Pancreas (tissue), 10 donors: Measurements from ENCODE around the gene PLCB1. TPM values are rescaled to one million over a fixed set of nuclear protein-coding genes. Genes with fewer than 3 reads are reported as not detected.

ENCODE experiments used
- ATAC-seq, 4 donors: fragments of 200-7000 bp; cut with Tn5 transposase; one replicate each; pipeline versions ENCODE4 v1.8.0 to v1.9.1; 2020; ENCODE audit warnings: mild to moderate bottlenecking in 4 of 4, moderate library complexity in 4 of 4
- DNase-seq, 6 donors: peaks; one replicate each; pipeline ENCODE4 v3.0.0-alpha.2; 2020
- FAIRE-seq: peaks from 2 replicates; lab custom pipeline; 2012; peaks lifted over from hg19 to GRCh38; lab: Jason Lieb, UNC
- H3K27ac ChIP-seq, 4 donors: fragments of 200-600 bp; sonication (generic); 1 replicate in 3 of 4; 2 replicates in 1 of 4; pipeline versions ENCODE4 v1.5.0 to v1.8.0; 2020
- H3K27me3 ChIP-seq, 4 donors: fragments of 200-600 bp; one replicate each; pipeline ENCODE4 v1.8.0; 2021
- H3K36me3 ChIP-seq, 3 donors: fragments of 200-600 bp; sonication (generic) in 1 of 3; one replicate each; pipeline versions ENCODE4 v1.5.0 to v1.8.0; 2020 to 2021
- H3K4me1 ChIP-seq, 3 donors: fragments of 200-600 bp; one replicate each; pipeline ENCODE4 v1.8.0; 2021
- H3K4me3 ChIP-seq, 4 donors: fragments of 200-600 bp; sonication (generic) in 2 of 4; one replicate each; pipeline versions ENCODE4 v1.5.0 to v1.8.0; 2020 to 2021
- H3K9me3 ChIP-seq, 4 donors: fragments of 200-600 bp; one replicate each; pipeline ENCODE4 v1.8.0; 2021
- WGBS, 2 donors: extraction: QIAGEN DNeasy Blood & Tissue Kit; methylation state at CpG; one replicate each; pipeline ENCODE4 v1.1.7; 2013; 5-methylcytosine and 5-hydroxymethylcytosine counted together
- intact Hi-C, 3 donors: fragments of 100-400 bp; cut with DNase I; formaldehyde crosslinking; loops; one replicate each; pipeline versions ENCODE4 v1.11.1 to v1.14.2; 2022
- polyA plus RNA-seq, 2 donors: library from polyadenylated mRNA; stranded (reverse); fragments of 200-250 nt; gene quantifications; one replicate each; pipeline ENCODE4 v1.2.3, GENCODE V29; 2013
- total RNA-seq, 6 donors: library from RNA; stranded (reverse); fragmentation: NEBNext Ultra II Directional in 4 of 6; extraction: Animal tissue kit (Norgen Biotek cat#: 25700) in 4 of 6; gene quantifications; one replicate each; pipeline versions ENCODE4 v1.2.1 to v1.2.4, GENCODE V29; 2021 to 2023
- TF ChIP-seq, protein P1 (sequence below), 4 donors: fragments of 200-600 bp; sonication (generic) in 3 of 4; IDR thresholded peaks; one replicate each; pipeline versions ENCODE4 v1.5.0 to v1.8.0; 2021; ENCODE audit warnings: antibody characterized with exemption in 4 of 4
- donor health status: healthy with polysubstance abuse.
- donor health status: DM: no; HTN: no; CAD: no; lungs with moderate emphysema.
- donor health status: DM: no; HTN: no; CAD: no.
- donor health status: control.
- donor health status: control.
- donor health status: Bipolar disorder and iron deficiency.
- donor health status: DM: yes; HTN: yes; CAD: no.
- donor health status: DM: no; HTN: no; CAD: no.
- donor health status: DM: no; HTN: no; CAD: no.
- donor health status: DM: yes; HTN: yes; CAD: no.

PLCB1 gene
- total and polyA plus RNA-seq, 8 donors, result 4.5 to 18.7 (median 13.7) TPM

- Histone ChIP-seq H3K4me1 (peaks cover 14 to 42% (median 29%) of the 10 kb centered on the region in 3 donors), H3K36me3 (no peaks in the 10 kb centered on the region), H3K27ac (peak overlapping the region in 1 of 4 donors; percentile 20), H3K9me3 (no peaks in the 10 kb centered on the region), H3K4me3 (no peak overlapping the region), H3K27me3 (no peaks in the 10 kb centered on the region)
- peak in 1 of 4 donors; percentile 14 for ATAC-seq
- intact Hi-C loops, result no loop called here
- FAIRE-seq, result no peak
- no peak for DNase-seq
- 4 to 12% methylated on average over 1 of the region's 1 CpG for WGBS, 2 donors
- TF ChIP-seq, protein P1, sequence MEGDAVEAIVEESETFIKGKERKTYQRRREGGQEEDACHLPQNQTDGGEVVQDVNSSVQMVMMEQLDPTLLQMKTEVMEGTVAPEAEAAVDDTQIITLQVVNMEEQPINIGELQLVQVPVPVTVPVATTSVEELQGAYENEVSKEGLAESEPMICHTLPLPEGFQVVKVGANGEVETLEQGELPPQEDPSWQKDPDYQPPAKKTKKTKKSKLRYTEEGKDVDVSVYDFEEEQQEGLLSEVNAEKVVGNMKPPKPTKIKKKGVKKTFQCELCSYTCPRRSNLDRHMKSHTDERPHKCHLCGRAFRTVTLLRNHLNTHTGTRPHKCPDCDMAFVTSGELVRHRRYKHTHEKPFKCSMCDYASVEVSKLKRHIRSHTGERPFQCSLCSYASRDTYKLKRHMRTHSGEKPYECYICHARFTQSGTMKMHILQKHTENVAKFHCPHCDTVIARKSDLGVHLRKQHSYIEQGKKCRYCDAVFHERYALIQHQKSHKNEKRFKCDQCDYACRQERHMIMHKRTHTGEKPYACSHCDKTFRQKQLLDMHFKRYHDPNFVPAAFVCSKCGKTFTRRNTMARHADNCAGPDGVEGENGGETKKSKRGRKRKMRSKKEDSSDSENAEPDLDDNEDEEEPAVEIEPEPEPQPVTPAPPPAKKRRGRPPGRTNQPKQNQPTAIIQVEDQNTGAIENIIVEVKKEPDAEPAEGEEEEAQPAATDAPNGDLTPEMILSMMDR (IDR thresholded peaks at IDR 0.05), result no peak
Observed at GRCh38 chr20:8335059-8335458, 203.0 kb downstream of the PLCB1 start.

DNA sequence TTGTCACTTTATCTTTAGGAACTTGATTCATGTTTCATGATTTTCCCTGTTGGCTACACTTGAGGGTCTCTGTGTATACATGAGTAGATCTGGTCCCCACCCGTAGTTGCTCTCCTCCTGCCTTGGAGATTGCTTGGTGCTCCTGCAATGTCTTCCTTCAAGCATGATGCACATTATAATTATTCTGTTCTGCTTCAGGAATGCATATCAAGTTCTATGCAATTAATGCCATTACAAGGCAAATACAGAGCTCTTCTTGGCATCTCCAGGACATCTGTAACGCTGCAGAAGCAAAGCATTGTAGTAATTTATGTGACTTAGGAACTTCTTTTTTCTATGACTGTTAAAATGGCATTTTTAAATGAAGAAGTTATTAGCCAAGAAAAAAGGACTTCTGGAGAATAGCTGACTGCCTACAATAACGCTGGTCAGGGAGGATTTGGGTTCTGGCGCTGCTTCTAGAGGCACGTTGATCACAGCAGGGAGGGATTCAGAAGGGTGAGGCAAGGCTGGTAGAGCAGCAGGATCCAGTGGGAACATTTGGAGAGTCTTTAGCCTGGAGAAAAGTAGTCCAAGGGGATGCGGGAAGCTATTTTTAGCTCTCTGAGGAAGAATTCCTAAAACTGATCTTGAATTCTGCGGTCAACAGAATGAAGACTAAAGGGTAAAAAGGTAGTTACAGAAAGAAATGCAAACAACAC is 203.6 kb downstream of the PLCB1 start:
- TF ChIP-seq, protein P1 (IDR thresholded peaks at IDR 0.05), result no peak
- ATAC-seq (no peak), DNase-seq (no peak), FAIRE-seq (no peak)
- intact Hi-C loops, result no loop called here
- Histone ChIP-seq H3K4me3 (no peak overlapping the region), H3K4me1 (peaks cover 11 to 40% (median 28%) of the 10 kb centered on the region in 3 donors), H3K27ac (no peak overlapping the region), H3K27me3 (no peaks in the 10 kb centered on the region), H3K9me3 (no peaks in the 10 kb centered on the region), H3K36me3 (no peaks in the 10 kb centered on the region)
- 92 to 94% methylated on average over 7 of the region's 7 CpGs for WGBS, 2 donors

GRCh38 chr20:8339349-8339748 is 207.3 kb downstream of the PLCB1 start:
- TF ChIP-seq, protein P1 (IDR thresholded peaks at IDR 0.05), result no peak
- Histone ChIP-seq H3K27me3 (no peaks in the 10 kb centered on the region), H3K27ac (no peak overlapping the region), H3K36me3 (no peaks in the 10 kb centered on the region), H3K4me1 (peaks cover 15 to 34% (median 33%) of the 10 kb centered on the region in 3 donors), H3K4me3 (no peak overlapping the region), H3K9me3 (no peaks in the 10 kb centered on the region)
- peak in 2 of 6 donors; percentile 18 to 30 for DNase-seq
- peak in 3 of 4 donors; percentile 13 to 51 (median 34) for ATAC-seq
- intact Hi-C loops, result no loop called here
- 35 to 42% methylated on average over 3 of the region's 3 CpGs for WGBS, 2 donors
- no peak for FAIRE-seq

DNA sequence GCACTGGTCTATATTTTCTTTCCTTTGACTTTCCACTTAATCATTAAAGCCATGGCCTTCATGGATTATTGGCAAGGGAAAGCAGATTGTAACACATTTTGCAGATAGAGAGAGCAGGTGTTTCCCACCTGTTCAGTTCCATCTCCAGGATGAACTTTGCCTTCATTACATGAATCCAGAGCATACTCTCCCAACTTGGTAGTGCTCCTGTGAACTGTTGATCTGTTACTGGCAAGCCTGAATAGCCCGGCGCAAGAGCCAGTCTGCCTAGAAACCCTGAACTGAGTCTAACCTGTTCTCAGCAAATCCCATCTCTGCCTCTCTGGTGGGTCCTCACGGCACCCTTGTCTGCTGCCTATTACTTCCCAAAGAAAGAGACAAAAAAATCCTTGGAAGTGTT is 210.3 kb downstream of the PLCB1 start:
- Histone ChIP-seq H3K9me3 (no peaks in the 10 kb centered on the region), H3K36me3 (no peaks in the 10 kb centered on the region), H3K27ac (peak overlapping the region; percentile 24 to 67 (median 40)), H3K4me1 (peaks cover 43 to 59% (median 55%) of the 10 kb centered on the region in 3 donors), H3K27me3 (no peaks in the 10 kb centered on the region), H3K4me3 (no peak overlapping the region)
- ATAC-seq (peak; percentile 80 to 86 (median 83)), FAIRE-seq (no peak), DNase-seq (peak in 4 of 6 donors; percentile 22 to 74 (median 50))
- WGBS, 2 donors, result 41 to 50% methylated on average over 3 of the region's 3 CpGs
- TF ChIP-seq, protein P1 (IDR thresholded peaks at IDR 0.05), result no peak
- intact Hi-C loops, result no loop called here

- DNase-seq (peak in 1 of 6 donors; percentile 18), ATAC-seq (peak in 1 of 4 donors; percentile 29), FAIRE-seq (no peak)
- Histone ChIP-seq H3K9me3 (no peaks in the 10 kb centered on the region), H3K27ac (no peak overlapping the region), H3K4me3 (no peak overlapping the region), H3K36me3 (no peaks in the 10 kb centered on the region), H3K27me3 (no peaks in the 10 kb centered on the region), H3K4me1 (peaks cover 51 to 63% (median 52%) of the 10 kb centered on the region in 3 donors)
- intact Hi-C loops, result no loop called here
- TF ChIP-seq, protein P1 (IDR thresholded peaks at IDR 0.05), result no peak
- 39 to 46% methylated on average over 3 of the region's 3 CpGs for WGBS, 2 donors
Observed at GRCh38 chr20:8344106-8344505, 212.0 kb downstream of the PLCB1 start.
